Activated naive CD4-positive, alpha-beta T cell treated with anti-CD3 and anti-CD28 coated beads, Interleukin-2, amount 50 U/mL, for 16 hours (primary cell): ENCODE measurements around the gene SNW1.
"Not testable (repeated sequence)": the region's sequence is repeated elsewhere in the genome, so short reads cannot be mapped to it uniquely, and the experiment has no call there.

Experiments
- DNase-seq: peaks from one replicate; pipeline ENCODE4 v3.0.0-alpha.2; 2020

SNW1 gene

DNA sequence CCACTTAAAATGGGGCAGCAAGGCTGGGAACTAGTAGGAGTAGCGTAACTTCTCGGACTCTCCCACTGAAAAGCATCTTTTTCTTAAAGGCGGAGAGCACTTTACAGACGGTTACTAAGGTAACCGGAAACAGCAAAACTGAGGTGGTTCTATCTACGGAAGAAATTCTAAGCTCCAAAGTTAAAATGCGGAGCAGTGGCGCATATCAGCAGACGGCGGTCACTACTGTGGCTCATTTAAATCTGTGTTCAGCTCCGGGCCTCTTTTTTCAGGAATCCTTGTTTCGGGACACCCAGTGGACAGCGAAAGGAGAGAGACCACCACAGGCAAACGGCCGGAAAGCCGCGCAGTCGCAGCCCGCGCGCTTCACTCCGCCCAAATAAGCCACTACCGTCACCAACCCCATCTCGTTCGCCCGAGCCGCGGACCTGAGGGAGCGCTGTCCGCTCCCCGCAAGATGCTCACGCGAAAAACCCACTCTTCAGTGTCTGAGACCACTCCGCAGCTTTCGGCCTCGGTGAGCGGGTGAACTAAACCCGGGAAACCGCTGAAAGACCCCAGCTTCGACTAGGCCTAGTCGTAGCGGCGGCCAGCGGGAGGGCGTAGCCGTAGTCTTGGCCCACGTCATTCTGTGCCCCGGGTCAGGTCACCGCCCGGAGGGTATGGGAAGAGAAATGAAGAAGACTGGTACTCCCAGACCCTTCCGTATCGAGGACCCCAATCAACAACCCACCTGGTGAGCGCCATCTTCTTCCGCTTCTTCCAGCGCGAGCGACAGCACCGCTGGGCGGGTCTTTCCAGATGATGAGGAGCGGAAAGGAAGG lies at the start of gene SNW1:
Gene SNW1 (minus strand): TSS at position 776 of the 824 bp plus-strand sequence. CDS start 29 bp downstream, at position 747.
- peak; percentile 92 for DNase-seq

DNA sequence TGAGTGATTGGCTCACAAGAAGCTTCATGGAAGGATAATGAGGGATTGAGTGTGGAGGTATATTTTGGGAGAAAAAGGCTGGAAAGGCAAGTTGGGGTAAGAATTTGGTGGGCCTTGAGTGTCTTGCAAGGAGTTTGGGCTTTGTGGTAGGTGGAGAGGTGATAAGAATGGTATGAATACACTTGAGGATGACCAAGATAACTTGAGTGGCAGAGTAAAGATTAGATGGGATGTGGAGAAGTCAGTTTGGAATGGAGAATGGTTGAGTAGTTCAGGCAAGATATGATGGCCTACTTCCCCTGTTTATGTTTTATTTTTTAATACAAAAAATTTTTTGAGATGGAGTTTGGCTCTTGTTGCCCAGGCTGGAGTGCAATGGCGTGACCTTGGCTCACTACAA lies 48.1 kb upstream of the SNW1 start:
- no peak for DNase-seq

DNA sequence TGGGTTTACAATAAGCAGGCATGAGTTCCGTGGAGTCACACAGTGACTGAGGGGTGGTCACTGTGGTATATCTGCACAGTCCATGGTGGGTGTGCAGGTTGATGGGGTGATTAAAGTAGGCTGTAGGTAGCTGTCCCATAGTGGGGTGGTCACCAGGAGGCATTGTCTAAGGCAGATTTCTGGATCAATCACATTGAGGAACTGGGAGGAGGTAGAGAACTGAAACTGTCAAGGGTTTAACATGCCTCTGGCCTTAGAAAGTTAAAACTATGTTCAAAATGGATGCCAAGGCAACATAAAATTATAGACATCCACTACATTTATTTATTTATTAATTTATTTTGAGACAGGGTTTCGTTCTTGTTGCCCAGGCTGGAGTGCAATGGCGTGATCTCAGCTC lies 47.3 kb upstream of the SNW1 start:
- DNase-seq, result no peak

DNA sequence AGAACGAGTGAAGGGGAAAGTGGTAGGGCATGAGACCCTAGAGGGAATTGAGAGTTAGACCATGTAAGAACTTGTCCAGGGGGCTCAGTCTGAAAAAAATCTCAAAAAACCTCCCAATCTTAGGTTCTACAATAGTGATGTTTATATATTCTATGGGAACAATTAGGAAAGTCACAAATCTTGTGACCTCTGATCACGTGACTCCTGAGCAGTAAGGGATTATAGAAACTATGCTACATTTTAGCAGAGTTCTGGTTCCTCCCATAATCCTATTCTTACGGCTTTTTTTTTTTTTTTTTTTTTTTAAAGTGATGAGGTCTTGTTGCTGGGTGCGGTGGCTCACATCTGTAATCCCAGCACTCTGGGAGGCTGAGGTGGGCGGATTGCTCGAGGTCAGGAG lies 44.8 kb upstream of the SNW1 start:
- no peak for DNase-seq

DNA sequence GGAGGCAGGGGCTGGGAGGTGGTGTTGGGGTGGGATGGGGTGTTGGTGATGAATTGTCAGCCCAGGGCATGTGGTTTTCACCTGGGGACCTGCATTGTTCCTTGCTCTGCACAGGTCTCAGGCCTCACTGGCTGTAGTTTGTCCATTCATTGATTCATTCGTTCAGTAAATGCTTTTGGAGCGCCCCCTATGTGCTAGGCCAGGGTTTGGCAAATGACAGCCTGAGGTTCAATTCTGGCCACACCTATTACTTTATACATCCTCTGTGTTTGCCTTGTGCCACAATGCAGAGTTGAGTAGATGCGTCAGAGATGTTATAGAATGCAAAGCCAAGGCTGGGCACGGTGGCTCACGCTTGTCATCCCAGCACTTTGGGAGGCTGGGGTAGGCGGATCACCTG lies 43.6 kb upstream of the SNW1 start:
- no peak for DNase-seq

DNA sequence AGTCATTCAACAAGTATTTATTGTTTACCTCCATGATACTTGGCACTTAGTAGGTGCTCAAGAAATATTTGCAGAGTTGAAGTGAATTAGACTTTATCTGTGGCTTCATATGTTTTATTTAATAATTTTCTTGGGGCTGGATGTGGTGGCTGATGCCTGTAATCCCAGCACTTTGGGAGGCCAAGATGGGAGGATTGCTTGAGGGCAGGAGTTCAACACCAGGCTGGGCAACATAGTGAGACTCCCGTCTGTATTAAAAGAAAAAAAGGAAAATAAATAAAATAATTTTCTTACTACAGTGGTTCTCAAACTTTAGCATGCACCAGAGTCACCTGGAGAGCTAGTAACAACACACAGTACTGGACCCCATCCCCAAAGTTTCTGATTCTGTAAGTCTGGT lies 39.9 kb upstream of the SNW1 start:
- no peak for DNase-seq

DNA sequence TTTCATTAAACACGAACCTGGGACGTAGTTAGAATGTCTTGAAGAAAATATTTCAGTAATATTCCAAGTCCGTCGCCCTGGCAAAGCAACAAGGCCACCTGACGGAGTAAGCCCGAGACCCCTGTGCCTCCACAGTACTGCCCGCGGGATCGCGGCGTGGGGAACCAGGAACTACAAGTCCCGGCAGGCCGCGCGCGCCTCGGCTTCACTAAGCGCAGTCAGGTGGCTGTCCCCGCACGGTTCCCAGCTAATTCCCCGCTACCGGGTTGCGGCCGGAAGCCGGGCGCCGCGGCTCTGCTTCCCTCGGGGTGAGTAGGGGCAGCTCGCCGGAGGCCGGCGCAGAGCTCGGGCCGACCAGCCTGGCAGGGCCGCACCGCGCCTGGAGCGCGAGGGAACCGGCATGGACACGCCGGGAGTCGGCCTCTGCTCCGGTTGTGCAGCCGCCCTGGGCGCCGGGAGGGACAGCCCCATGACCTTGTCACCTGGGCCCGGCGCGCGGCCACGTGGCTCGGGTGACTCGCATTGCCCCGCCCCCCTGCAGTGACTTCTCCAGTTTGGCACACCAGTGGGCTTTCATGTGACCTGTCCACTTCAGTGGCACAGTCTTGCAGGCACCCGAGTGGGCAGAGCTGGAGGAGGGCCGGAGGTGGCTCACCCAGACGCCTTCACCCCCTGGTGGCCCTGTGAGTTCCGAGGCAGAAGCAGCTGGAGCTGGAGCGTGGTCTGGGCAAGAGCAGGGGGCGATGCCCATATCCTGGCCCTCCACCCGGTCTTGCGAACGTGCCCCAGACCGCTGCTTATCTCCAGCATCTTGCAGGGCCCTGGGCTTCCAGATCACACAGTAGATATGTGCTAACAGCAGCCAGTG lies 39.1 kb upstream of the SNW1 start, which contains the start of gene ADCK1:
Gene ADCK1 (plus strand): TSS at position 247 of the 868 bp plus-strand sequence. CDS start 18,870 bp downstream, outside the sequence.
- DNase-seq, result peak; percentile 89

DNA sequence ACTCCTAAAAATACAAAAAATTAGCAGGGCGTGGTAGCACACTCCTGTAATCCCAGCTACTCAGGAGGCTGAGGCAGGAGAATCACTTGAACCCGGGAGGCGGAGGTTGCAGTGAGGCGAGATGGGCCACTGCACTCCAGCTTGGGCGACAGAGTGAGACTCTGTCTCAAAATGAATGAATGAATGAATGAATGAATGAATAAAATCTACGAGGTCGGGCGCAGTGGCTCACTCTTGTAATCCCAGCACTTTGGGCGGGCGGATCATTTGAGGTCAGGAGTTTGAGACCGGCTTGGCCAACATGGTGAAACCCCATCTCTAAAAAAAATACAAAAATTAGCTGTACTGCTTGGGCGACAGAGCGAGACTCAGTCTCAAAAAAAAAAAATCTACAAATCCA lies 38.5 kb upstream of the SNW1 start:
- not testable (repeated sequence) for DNase-seq

DNA sequence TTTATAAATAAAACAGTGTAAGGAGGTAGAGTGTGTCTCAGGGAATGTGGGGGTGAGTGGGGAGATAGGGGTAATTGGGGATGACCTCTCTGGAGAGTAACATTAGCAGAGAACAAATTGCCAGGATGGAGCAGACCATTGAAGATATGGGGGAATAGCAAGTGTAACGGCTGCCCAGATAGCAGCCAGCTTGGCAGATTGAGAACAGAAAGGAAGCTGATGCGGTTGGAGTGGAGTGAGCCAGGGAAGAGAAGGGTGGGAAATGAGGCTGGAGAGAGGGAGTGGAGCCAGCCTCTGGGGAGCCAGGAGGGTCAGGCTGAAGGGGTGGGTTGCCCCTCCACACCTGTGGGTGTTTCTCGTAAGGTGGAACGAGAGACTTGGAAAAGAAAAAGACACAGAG lies 33.4 kb upstream of the SNW1 start:
- DNase-seq, result no peak

DNA sequence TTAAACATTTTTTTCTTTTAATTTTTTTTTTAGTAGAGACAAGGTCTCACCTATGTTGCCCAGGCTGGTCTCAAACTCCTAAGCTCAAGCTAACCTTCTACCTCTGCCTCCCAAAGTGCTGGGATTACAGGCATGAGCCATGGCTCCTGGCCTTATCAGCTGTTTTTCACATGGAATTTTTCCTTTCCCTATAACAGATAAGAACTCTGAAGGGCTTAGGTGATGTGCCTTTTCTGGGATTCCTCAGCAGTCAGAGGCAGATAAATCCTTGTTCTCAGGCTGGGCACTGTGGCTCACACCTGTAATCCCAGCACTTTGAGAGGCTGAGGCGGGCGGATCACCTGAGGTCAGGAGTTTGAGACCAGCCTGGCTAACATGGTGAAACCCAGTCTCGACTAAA lies 32.3 kb upstream of the SNW1 start:
- not testable (repeated sequence) for DNase-seq

DNA sequence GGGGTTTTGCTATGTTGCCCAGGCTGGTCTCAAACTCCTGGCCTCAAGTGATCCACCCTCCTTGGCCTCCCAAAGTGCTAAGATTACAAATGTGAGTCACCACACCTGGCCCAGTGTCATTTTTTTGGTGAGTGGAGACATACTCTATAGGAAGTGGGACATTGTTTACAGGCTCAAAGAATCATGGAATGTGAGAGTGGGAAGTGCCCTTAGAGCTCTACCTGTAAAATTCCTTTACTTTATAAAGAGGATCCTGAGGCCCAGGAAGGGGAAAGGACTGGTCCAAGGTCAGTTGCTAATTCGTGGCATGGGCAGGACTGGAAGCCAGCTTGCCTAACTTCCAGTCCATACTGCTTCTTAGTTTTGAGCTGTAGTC lies 30.3 kb upstream of the SNW1 start:
- no peak for DNase-seq

DNA sequence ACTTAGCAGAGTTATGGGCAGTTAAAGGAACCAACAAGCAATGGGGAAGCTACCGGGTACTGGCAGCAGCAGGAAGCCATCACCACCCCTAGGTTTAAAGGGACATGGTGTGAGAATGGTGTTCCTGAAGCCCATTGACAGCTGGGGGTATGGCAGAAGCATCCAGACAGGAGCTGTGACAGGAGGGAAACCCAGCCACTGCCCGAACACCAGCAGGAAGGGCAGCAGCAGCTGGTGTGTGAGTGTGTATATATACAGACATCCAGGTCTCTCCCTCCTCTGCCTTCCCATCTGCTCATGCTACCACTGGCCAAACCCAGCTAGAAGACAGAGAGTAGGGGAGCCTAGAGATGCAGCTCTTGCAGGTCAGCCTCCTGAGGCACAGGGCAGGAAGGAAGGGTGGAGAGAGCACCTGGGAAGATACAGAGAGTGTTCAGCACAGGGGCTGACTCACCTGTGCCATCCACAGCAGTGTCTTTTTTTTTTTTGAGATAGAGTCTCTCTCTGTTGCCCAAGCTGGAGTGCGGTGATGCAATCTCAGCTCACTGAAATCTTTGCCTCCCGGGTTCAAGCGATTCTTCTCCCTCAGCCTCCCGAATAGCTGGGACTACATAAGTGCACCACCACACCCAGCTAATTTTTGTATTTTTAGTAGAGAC lies 29.7 kb upstream of the SNW1 start:
- DNase-seq, result no peak

DNA sequence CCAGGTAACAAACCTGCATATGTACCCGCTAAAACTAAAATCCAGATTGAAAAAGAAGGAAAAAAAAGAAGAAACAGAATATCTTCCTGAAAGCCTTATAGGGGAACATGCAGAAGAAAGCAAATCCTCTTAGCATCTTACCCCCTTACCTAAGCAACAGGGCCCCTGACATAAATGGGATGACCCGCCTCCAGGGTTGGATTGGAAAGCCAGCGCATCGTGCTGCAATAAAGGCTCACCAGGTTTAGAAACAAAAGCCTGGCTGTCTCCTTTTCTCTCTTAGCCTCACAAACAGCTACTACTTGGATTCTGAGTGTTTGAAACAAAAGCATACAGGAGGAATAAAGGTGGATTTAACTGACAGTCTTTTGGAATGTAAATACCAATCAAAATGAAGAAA lies 25.2 kb upstream of the SNW1 start:
- no peak for DNase-seq

DNA sequence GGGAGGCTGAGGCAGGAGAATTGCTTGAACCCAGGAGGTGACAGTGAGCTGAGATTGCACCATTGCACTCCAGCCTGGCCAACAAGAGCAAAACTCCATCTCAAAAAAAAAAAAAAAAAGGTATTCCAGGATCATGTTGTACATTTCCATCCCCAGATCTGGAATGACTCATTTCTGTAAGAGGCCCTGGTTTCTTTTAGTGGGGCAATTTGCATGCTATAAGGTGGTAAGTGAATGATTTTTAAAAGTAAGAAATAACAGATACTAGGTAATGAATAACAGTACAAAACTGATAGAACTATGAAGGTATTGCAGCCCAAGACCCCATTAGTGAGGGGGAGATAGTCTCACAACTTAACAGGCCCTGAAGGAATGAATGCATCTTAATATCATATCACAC lies 21.2 kb upstream of the SNW1 start:
- DNase-seq, result no peak

DNA sequence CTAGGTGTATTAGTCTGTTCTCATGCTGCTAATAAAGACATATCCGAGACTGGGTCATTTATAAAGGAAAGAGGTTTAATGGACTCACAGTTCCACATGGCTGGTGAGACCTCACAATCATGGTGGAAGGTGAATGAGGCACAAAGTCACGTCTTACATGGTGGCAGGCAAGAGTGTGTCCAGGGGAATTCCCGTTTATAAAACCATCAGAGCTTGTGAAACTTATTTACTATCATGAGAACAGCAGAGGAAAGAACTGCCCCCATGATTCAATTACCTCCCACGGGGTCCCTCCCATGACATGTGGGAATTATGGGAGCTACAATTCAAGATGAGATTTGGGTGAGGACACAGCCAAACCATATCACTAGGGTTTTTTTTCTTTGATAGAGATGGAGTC lies 13.0 kb upstream of the SNW1 start:
- not testable (repeated sequence) for DNase-seq

DNA sequence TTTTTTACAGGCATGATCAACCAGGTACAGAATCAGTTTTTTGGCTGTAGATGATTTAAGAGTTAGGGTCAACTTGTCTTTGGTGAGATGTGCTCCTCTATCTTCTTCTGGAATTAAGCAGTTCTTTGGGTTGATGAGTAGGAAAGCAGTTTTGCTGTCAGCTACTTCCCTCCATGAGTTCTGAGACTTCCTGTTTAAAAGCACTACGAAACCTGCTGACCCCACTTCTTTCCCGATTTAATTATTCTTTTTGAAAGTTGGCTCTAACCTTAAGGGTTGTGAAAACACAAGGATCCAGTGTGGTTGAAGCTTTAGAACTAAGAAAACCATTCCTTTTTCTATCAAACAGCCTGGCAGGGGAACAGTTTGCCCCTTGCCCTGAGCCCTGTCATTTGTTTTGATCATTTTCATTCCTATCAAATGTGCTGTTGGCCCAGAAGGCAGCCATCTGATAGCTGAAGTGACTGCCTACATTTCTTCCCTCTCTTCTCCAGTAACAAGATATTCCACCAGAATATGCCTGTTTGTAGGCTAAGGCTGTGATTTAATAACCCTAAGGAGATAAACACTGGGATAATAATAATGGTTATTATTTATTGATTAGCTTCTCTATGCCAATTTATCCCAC lies 7.6 kb upstream of the SNW1 start:
- DNase-seq, result not testable (repeated sequence)

DNA sequence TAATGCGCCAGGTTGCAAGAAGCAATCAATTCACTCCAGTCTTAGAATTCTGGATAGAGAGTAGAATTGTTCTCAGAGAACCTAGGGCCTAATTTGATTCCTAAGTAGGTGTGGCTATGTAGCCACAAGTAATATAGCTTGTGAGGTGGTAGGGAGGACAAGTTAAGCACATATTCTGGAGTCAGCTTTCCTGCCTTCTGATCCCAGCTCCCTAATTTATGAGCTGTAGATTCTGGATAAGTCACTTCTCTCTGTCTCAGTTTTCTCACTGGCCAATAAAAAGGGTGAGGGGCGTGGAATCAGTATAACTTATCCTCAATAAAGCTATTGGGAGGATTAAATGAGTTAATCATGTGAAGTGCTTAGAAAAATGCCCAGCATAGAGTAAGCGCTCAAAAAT lies 3.0 kb upstream of the SNW1 start:
- DNase-seq, result no peak

DNA sequence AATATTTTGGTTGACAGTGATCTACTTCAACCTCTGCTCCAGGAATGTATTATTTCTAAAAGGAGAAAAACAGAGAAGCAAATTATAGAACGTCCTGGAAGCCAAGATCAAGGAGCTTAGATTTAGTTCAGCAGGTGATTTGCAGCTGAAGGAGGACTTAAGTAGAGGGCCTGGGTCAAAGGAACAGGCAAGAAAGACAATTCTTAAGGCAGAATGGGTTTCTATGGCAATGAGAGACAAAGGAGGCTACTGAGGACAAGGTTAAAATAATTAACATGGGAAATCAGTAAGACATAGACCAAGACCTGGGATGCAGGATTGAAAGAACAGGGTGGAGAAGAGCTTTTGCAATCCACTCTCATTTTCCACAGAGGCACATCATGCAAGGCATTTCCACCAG lies 2.4 kb upstream of the SNW1 start:
- no peak for DNase-seq

DNA sequence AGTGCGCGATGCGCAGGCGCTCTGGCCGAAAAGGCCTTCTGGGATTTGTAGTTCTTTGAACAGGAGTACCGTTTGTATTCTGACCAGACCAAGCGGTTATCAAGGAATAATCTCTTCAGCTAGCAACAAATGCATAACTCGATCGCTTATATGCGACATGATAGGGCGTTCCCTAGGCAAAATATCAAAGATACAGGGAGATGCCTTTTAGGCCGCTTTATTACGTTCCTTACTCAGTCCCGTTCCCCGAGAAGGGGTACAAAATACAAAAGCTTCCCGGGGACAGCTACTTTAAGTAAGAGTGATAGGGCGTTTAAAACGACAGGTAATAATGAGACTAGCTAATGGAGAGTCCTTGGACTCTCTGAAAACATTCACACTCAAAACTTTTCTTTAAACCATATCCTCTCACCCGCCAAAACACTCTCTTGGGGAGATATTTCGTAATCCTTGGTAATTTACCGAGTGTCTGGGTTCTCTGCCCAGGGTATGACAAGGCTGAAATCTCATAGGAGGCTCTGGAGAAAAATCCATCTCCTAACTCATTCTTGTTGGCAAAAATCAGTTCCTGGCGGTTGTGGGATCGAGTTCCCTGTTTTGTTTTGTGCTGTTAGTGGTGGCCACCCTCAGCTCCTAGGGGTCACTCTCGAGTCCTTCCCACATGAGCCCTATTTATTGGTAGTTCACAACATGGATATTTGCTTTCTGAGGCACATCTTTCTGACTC lies 412 bp upstream of the SNW1 start:
- DNase-seq, result no peak

DNA sequence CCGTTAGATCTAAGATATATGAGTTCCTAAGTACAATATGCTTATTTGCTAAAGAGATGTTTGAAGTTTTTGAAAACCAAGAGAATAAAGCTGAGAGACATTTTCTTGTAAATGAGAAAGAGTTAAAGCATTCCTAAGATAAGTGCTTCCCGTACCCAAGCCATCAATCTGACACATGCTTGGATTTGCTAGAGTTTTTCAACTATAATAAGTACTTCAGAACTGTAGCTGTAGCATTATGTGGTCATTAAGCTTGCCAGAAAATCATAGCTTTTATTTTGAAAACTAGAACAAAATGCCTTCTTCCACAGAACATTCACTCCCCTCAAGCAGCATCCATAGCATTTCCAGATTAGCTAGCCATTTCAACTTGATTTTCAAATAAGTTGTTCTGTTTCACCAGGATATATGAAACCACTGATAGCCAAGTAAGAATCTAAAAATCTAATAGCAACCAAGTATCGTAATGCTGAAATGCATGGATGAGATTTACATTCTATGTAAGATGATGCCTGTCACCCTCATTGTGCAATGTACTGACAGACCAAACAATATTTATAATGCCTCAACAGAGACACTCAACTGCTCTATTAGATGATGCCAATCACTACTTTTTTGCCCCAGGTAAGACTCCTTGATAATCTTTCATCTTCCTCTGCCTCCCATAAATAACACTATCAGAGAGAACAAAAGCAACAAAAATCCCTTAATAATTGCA lies 8.0 kb downstream of the SNW1 start:
- DNase-seq, result no peak

DNA sequence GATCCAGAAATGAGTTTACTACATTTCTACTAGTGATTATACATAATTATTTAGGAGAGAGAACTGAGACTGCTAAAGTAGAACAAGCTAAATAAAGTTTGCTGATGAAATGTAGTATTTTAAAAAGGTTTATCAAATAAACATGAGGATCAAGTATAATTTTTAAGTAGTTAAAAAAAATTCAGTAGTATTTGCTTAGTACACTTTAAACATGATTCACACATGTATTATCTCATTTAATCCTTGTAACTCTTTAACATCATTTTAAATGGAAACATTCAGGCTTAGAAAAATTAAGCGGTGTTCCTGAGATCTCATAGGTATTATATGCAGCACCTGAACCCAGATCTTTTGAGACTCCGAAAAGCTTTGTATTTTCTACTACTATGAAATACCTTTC lies 8.7 kb downstream of the SNW1 start:
- no peak for DNase-seq

DNA sequence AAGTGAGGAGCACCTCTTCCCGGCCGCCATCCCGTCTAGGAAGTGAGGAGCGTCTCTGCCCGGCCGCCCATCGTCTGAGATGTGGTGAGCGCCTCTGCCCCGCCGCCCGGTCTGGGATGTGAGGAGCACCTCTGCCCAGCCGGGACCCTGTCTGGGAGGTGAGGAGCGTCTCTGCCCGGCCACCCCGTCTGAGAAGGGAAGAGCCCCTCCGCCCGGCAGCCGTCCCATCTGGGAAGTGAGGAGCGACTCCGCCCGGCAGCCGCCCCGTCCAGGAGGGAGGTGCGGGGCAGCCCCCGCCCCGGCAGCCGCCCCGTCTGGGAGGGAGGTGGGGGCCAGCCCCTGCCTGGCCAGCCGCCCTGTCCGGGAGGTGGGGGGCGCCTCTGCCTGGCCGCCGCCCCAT lies 13.5 kb downstream of the SNW1 start:
- DNase-seq, result not testable (repeated sequence)
